ENCODE data around the gene ITSN1.

Gene ITSN1

GRCh38 chr21:33813832-33814365, 171.6 kb downstream of the ITSN1 start:
- no peak for TF ChIP-seq CREB1 (IDR thresholded peaks at IDR 0.05; ENCODE audit: low read depth)
- no peak for TF ChIP-seq TAF1 (IDR thresholded peaks at IDR 0.05; ENCODE audit: low read depth)
- no peak for TF ChIP-seq NFIC (IDR thresholded peaks at IDR 0.05)
- no peak for TF ChIP-seq YY1 (IDR thresholded peaks at IDR 0.05; ENCODE audit: low read depth)
- no peak for TF ChIP-seq CEBPB (IDR thresholded peaks at IDR 0.05)
- no peak for TF ChIP-seq MAX (IDR thresholded peaks at IDR 0.05)
- TF ChIP-seq EGR1 (IDR thresholded peaks at IDR 0.05): no peak
- TF ChIP-seq TCF12 (IDR thresholded peaks at IDR 0.05; ENCODE audit: low read depth): no peak
- TF ChIP-seq ZBTB7A (IDR thresholded peaks at IDR 0.05; ENCODE audit: low read depth): no peak
- no peak for TF ChIP-seq FOXM1 (IDR thresholded peaks at IDR 0.05; ENCODE audit: borderline replicate concordance, low read depth)
- no peak for TF ChIP-seq REST (IDR thresholded peaks at IDR 0.05; ENCODE audit: low read depth)
- TF ChIP-seq TEAD4 (IDR thresholded peaks at IDR 0.05): no peak
- no peak for TF ChIP-seq EP300 (IDR thresholded peaks at IDR 0.05; ENCODE audit: borderline replicate concordance)
- TF ChIP-seq USF1 (IDR thresholded peaks at IDR 0.05): no peak
- TF ChIP-seq RAD21 (IDR thresholded peaks at IDR 0.05; ENCODE audit: low read depth): no peak

GRCh38 chr21:33815143-33815707, 172.9 kb downstream of the ITSN1 start:
- TF ChIP-seq MAX (IDR thresholded peaks at IDR 0.05) (no peak), NFIC (IDR thresholded peaks at IDR 0.05) (no peak), ZBTB7A (IDR thresholded peaks at IDR 0.05; ENCODE audit: low read depth) (no peak), YY1 (IDR thresholded peaks at IDR 0.05; ENCODE audit: low read depth) (no peak), USF1 (IDR thresholded peaks at IDR 0.05) (no peak), RAD21 (IDR thresholded peaks at IDR 0.05; ENCODE audit: low read depth) (no peak), CREB1 (IDR thresholded peaks at IDR 0.05; ENCODE audit: low read depth) (no peak), TCF12 (IDR thresholded peaks at IDR 0.05; ENCODE audit: low read depth) (no peak), EP300 (IDR thresholded peaks at IDR 0.05; ENCODE audit: borderline replicate concordance) (no peak), TEAD4 (IDR thresholded peaks at IDR 0.05) (no peak), EGR1 (IDR thresholded peaks at IDR 0.05) (no peak), TAF1 (IDR thresholded peaks at IDR 0.05; ENCODE audit: low read depth) (no peak), FOXM1 (IDR thresholded peaks at IDR 0.05; ENCODE audit: borderline replicate concordance, low read depth) (no peak), REST (IDR thresholded peaks at IDR 0.05; ENCODE audit: low read depth) (no peak)

- TF ChIP-seq CREB1 (IDR thresholded peaks at IDR 0.05; ENCODE audit: low read depth) (no peak), FOXM1 (IDR thresholded peaks at IDR 0.05; ENCODE audit: borderline replicate concordance, low read depth) (no peak), ZBTB7A (IDR thresholded peaks at IDR 0.05; ENCODE audit: low read depth) (no peak), TCF12 (IDR thresholded peaks at IDR 0.05; ENCODE audit: low read depth) (no peak), MAX (IDR thresholded peaks at IDR 0.05) (no peak), TEAD4 (IDR thresholded peaks at IDR 0.05) (no peak), USF1 (IDR thresholded peaks at IDR 0.05) (no peak), NFIC (IDR thresholded peaks at IDR 0.05) (no peak), EP300 (IDR thresholded peaks at IDR 0.05; ENCODE audit: borderline replicate concordance) (no peak), EGR1 (IDR thresholded peaks at IDR 0.05) (no peak), CEBPB (IDR thresholded peaks at IDR 0.05) (no peak), RAD21 (IDR thresholded peaks at IDR 0.05; ENCODE audit: low read depth) (no peak), YY1 (IDR thresholded peaks at IDR 0.05; ENCODE audit: low read depth) (no peak), REST (IDR thresholded peaks at IDR 0.05; ENCODE audit: low read depth) (no peak), TAF1 (IDR thresholded peaks at IDR 0.05; ENCODE audit: low read depth) (no peak)
Measured at GRCh38 chr21:33816174-33816573, 173.9 kb downstream of the ITSN1 start.

Measured in Ishikawa (cell line).